Daoy (cell line): Measurements from ENCODE around the gene MAP2K4. TPM values are rescaled to one million over a fixed set of nuclear protein-coding genes. Genes with fewer than 3 reads are reported as not detected.
"Not testable (repeated sequence)": the region's sequence is repeated elsewhere in the genome, so short reads cannot be mapped to it uniquely, and the experiment has no call there.

ENCODE experiments used
- DNase-seq: peaks from one replicate; pipeline ENCODE4 v3.0.0-alpha.2; 2015; ENCODE audit warnings: low read depth
- total RNA-seq: library from RNA; depleted of rRNA; stranded (reverse); fragments of >200 nt; shearing (Covaris generic); gene quantifications from 2 replicates; pipeline ENCODE4 v1.2.3, GENCODE V29; 2014; rRNA removed

Gene MAP2K4
- total RNA-seq: 21.7 and 31.8 TPM in 2 replicates

GRCh38 chr17:12020642-12021622, at the start of gene MAP2K4:
Gene MAP2K4 (plus strand): TSS chr17:12020877. CDS start chr17:12020887, 10 bp downstream.
- DNase-seq: peak; percentile 94

GRCh38 chr17:11972741-11973140, 47.9 kb upstream of the MAP2K4 start:
- DNase-seq: not testable (repeated sequence)

- no peak for DNase-seq
Observed at GRCh38 chr17:11979795-11980194, 40.9 kb upstream of the MAP2K4 start.

GRCh38 chr17:11980813-11981212, 39.9 kb upstream of the MAP2K4 start:
- no peak for DNase-seq

GRCh38 chr17:11981862-11982261, 38.8 kb upstream of the MAP2K4 start:
- DNase-seq: no peak

GRCh38 chr17:11986179-11986941, 34.3 kb upstream of the MAP2K4 start:
- DNase-seq: no peak

GRCh38 chr17:11986942-11987329, 33.7 kb upstream of the MAP2K4 start:
- peak; percentile 35 for DNase-seq

GRCh38 chr17:11990363-11990983, 30.2 kb upstream of the MAP2K4 start:
- DNase-seq: no peak

GRCh38 chr17:11991461-11991860, 29.2 kb upstream of the MAP2K4 start:
- DNase-seq: no peak

- no peak for DNase-seq
Observed at GRCh38 chr17:11996722-11997146, 23.9 kb upstream of the MAP2K4 start.

- peak; percentile 98 for DNase-seq
Observed at GRCh38 chr17:11997147-11997971, 23.3 kb upstream of the MAP2K4 start, which contains the start of gene ZNF18. Gene ZNF18 (minus strand): TSS chr17:11997475. CDS start chr17:11992829, 4,646 bp downstream.

GRCh38 chr17:11997972-11998233, 22.8 kb upstream of the MAP2K4 start:
- DNase-seq: no peak

- no peak for DNase-seq
Observed at GRCh38 chr17:11999696-12000095, 21.0 kb upstream of the MAP2K4 start.

- no peak for DNase-seq
Observed at GRCh38 chr17:12007466-12007865, 13.2 kb upstream of the MAP2K4 start.

- DNase-seq: no peak
Observed at GRCh38 chr17:12021623-12022140, 1.0 kb downstream of the MAP2K4 start.

- DNase-seq: no peak
Observed at GRCh38 chr17:12022310-12022709, 1.6 kb downstream of the MAP2K4 start.

- peak; percentile 57 for DNase-seq
Observed at GRCh38 chr17:12024327-12024726, 3.6 kb downstream of the MAP2K4 start.

GRCh38 chr17:12027658-12028057, 7.0 kb downstream of the MAP2K4 start:
- no peak for DNase-seq

GRCh38 chr17:12028611-12029010, 7.9 kb downstream of the MAP2K4 start:
- no peak for DNase-seq

- DNase-seq: no peak
Observed at GRCh38 chr17:12034538-12034937, 13.9 kb downstream of the MAP2K4 start.

GRCh38 chr17:12035673-12036072, 15.0 kb downstream of the MAP2K4 start:
- no peak for DNase-seq
